WTC11 (cell line): ENCODE measurements around the gene RPL11. TPM values are rescaled to one million over a fixed set of nuclear protein-coding genes. Genes with fewer than 3 reads are reported as not detected.

Experiments
- ATAC-seq: fragments of 200-7000 bp; cut with Tn5 transposase; 2 replicates; pipeline ENCODE4 v1.10.0; 2021; ENCODE audit warnings: mild to moderate bottlenecking, moderate library complexity
- CTCF ChIA-PET: fragments of 300-600 bp; sonication (Branson Sonifier 250); formaldehyde crosslinking; loops from one replicate; lab custom pipeline; 2021; ENCODE audit warnings: antibody characterized with exemption; lab: Charles Lee
- POLR2A ChIA-PET: fragments of 350-600 bp; sonication (Branson Sonifier 250); formaldehyde crosslinking; loops from one replicate; lab custom pipeline; 2021; ENCODE audit warnings: antibody characterized with exemption; lab: Charles Lee
- DNase-seq: peaks from one replicate; pipeline ENCODE4 v3.0.0; 2021; ENCODE audit warnings: low spot score
- H3K27ac Mint-ChIP-seq: 2 replicates; pipeline ENCODE4 v1.8.0; 2021; ENCODE audit warnings: mixed read lengths
- H3K27me3 Mint-ChIP-seq: 2 replicates; pipeline ENCODE4 v1.8.0; 2021; ENCODE audit warnings: low read depth, mild to moderate bottlenecking, moderate library complexity, mixed read lengths
- H3K36me3 Mint-ChIP-seq: 2 replicates; pipeline ENCODE4 v1.8.0; 2021; ENCODE audit warnings: mixed read lengths
- H3K4me1 Mint-ChIP-seq: 2 replicates; pipeline ENCODE4 v1.8.0; 2022; ENCODE audit warnings: mixed read lengths
- H3K4me3 Mint-ChIP-seq: 2 replicates; pipeline ENCODE4 v1.8.0; 2021; ENCODE audit warnings: mild to moderate bottlenecking, moderate library complexity, mixed read lengths
- H3K9me3 Mint-ChIP-seq: 2 replicates; pipeline ENCODE4 v1.8.0; 2021; ENCODE audit warnings: mixed read lengths
- CBFB ChIP-seq: sonication (generic); formaldehyde crosslinking; IDR thresholded peaks from 2 replicates; pipeline ENCODE4 v1.8.1; 2022; ENCODE audit warnings: mild to moderate bottlenecking, low read depth, missing genetic modification reagents
- CREM ChIP-seq: sonication (generic); formaldehyde crosslinking; IDR thresholded peaks from 2 replicates; pipeline ENCODE4 v1.8.1; 2022; ENCODE audit warnings: mild to moderate bottlenecking, missing genetic modification reagents, moderate library complexity
- ERG ChIP-seq: fragments of 250-450 bp; sonication (Bioruptor Pico); IDR thresholded peaks from 2 replicates; pipeline ENCODE4 v1.8.0; 2021; ENCODE audit warnings: mild to moderate bottlenecking
- FOXP1 ChIP-seq: sonication (generic); formaldehyde crosslinking; IDR thresholded peaks from 2 replicates; pipeline ENCODE4 v1.8.0; 2022; ENCODE audit warnings: missing genetic modification reagents, mild to moderate bottlenecking, moderate library complexity, borderline replicate concordance
- GRHL2 ChIP-seq: fragments of 250-450 bp; sonication (Bioruptor Pico); IDR thresholded peaks from 2 replicates; pipeline ENCODE4 v1.8.0; 2022; ENCODE audit warnings: mild to moderate bottlenecking, moderate library complexity; ENCODE audit not compliant: insufficient replicate concordance, severe bottlenecking
- GTF2I ChIP-seq: fragments of 250-450 bp; sonication (Bioruptor Pico); conservative IDR thresholded peaks from 2 replicates; pipeline ENCODE4 v1.4.0; 2021; ENCODE audit warnings: mild to moderate bottlenecking
- HMGXB4 ChIP-seq: sonication (generic); formaldehyde crosslinking; IDR thresholded peaks from 2 replicates; pipeline ENCODE4 v1.8.1; 2023; ENCODE audit warnings: mild to moderate bottlenecking, moderate library complexity, missing genetic modification reagents
- KAT7 ChIP-seq: sonication (generic); formaldehyde crosslinking; IDR thresholded peaks from 2 replicates; pipeline ENCODE4 v1.8.1; 2023; ENCODE audit warnings: missing genetic modification reagents, mild to moderate bottlenecking, borderline replicate concordance
- NFATC4 ChIP-seq: fragments of 250-450 bp; sonication (Bioruptor Pico); IDR thresholded peaks from 2 replicates; pipeline ENCODE4 v1.9.0; 2021; ENCODE audit warnings: mild to moderate bottlenecking
- OVOL2 ChIP-seq: fragments of 250-450 bp; sonication (Bioruptor Pico); IDR thresholded peaks from 2 replicates; pipeline ENCODE4 v1.9.0; 2021; ENCODE audit warnings: mild to moderate bottlenecking, borderline replicate concordance
- PREB ChIP-seq: sonication (generic); formaldehyde crosslinking; IDR thresholded peaks from 2 replicates; pipeline ENCODE4 v1.8.1; 2022; ENCODE audit warnings: mild to moderate bottlenecking, missing genetic modification reagents, moderate library complexity, borderline replicate concordance
- SMAD3 ChIP-seq: sonication (generic); formaldehyde crosslinking; IDR thresholded peaks from 2 replicates; pipeline ENCODE4 v1.8.0; 2022; ENCODE audit warnings: missing genetic modification reagents, mild to moderate bottlenecking, borderline replicate concordance
- SOX15 ChIP-seq: fragments of 250-450 bp; sonication (Bioruptor Pico); IDR thresholded peaks from 2 replicates; pipeline ENCODE4 v1.9.0; 2021; ENCODE audit warnings: mild to moderate bottlenecking
- STAT6 ChIP-seq: sonication (generic); formaldehyde crosslinking; conservative IDR thresholded peaks from 2 replicates; pipeline ENCODE4 v1.8.1; 2023; ENCODE audit warnings: mild to moderate bottlenecking, low read depth, missing genetic modification reagents, moderate library complexity
- TCF7 ChIP-seq: sonication (generic); formaldehyde crosslinking; IDR thresholded peaks from 2 replicates; pipeline ENCODE4 v1.8.0; 2022; ENCODE audit warnings: mild to moderate bottlenecking, low read depth, missing genetic modification reagents, moderate library complexity
- TEAD4 ChIP-seq: sonication (generic); formaldehyde crosslinking; IDR thresholded peaks from 2 replicates; pipeline ENCODE4 v1.8.0; 2022; ENCODE audit warnings: mild to moderate bottlenecking, missing genetic modification reagents
- USF1 ChIP-seq: sonication (generic); formaldehyde crosslinking; IDR thresholded peaks from 2 replicates; pipeline ENCODE4 v1.8.0; 2022; ENCODE audit warnings: mild to moderate bottlenecking, missing genetic modification reagents
- USF2 ChIP-seq: sonication (generic); formaldehyde crosslinking; IDR thresholded peaks from 2 replicates; pipeline ENCODE4 v1.8.1; 2023; ENCODE audit warnings: mild to moderate bottlenecking, missing genetic modification reagents, moderate library complexity
- ZBTB43 ChIP-seq: sonication (generic); formaldehyde crosslinking; IDR thresholded peaks from 2 replicates; pipeline ENCODE4 v1.8.1; 2023; ENCODE audit warnings: mild to moderate bottlenecking, missing genetic modification reagents
- ZNF263 ChIP-seq: sonication (generic); formaldehyde crosslinking; IDR thresholded peaks from 2 replicates; pipeline ENCODE4 v1.8.1; 2022; ENCODE audit warnings: low read depth, mild to moderate bottlenecking, moderate library complexity, missing genetic modification reagents
- ZNF281 ChIP-seq: sonication (generic); formaldehyde crosslinking; IDR thresholded peaks from 2 replicates; pipeline ENCODE4 v1.8.0; 2023; ENCODE audit warnings: mild to moderate bottlenecking, missing genetic modification reagents
- ZNF416 ChIP-seq: fragments of 250-450 bp; sonication (Bioruptor Pico); IDR thresholded peaks from 2 replicates; pipeline ENCODE4 v1.9.0; 2021; ENCODE audit warnings: mild to moderate bottlenecking, inconsistent platforms
- total RNA-seq: library from RNA; stranded (reverse); gene quantifications from 3 replicates; pipeline ENCODE4 v1.2.3, GENCODE V29; 2021

RPL11 gene
- total RNA-seq, 1 experiment from 2014 or later, result 1,406 TPM

GRCh38 chr1:23645338-23645737 is 46.3 kb upstream of the RPL11 start:
- Mint-ChIP-seq H3K4me1 (peaks cover 5% of the 10 kb centered on the region), H3K4me3 (no peak overlapping the region), H3K36me3 (no peaks in the 10 kb centered on the region), H3K27me3 (peaks cover 7% of the 10 kb centered on the region), H3K27ac (no peak overlapping the region), H3K9me3 (no peaks in the 10 kb centered on the region)
- ATAC-seq (no peak), DNase-seq (no peak)
- ChIA-PET POLR2A (no interaction called here), CTCF (interaction anchor here (1.0 to 3.0 kb wide), 4 partner anchors 10 to 105 kb away, joined by 3 to 32 read pairs (median 20); partner anchors contain the start of gene RPL11)
- TF ChIP-seq ZNF416 (CRISPR knock-in tag), result no peak
- no peak for TF ChIP-seq TEAD4 (CRISPR knock-in tag)
- TF ChIP-seq OVOL2 (CRISPR knock-in tag), result no peak

GRCh38 chr1:23646091-23646490 is 45.5 kb upstream of the RPL11 start:
- no peak overlapping the region for H3K27ac Mint-ChIP-seq
- no peak for DNase-seq
- peaks cover 5% of the 10 kb centered on the region for H3K4me1 Mint-ChIP-seq
- TF ChIP-seq HMGXB4 (CRISPR knock-in tag) (no peak), KAT7 (no peak), STAT6 (no peak), ZBTB43 (CRISPR knock-in tag) (no peak), CBFB (CRISPR knock-in tag) (no peak), USF1 (CRISPR knock-in tag) (no peak), USF2 (CRISPR knock-in tag) (no peak), ZNF263 (CRISPR knock-in tag) (no peak), GRHL2 (CRISPR knock-in tag) (no peak), ERG (CRISPR knock-in tag) (no peak), NFATC4 (no peak), SOX15 (CRISPR knock-in tag) (no peak), FOXP1 (CRISPR knock-in tag) (no peak), GTF2I (CRISPR knock-in tag) (no peak), CREM (CRISPR knock-in tag) (no peak), TCF7 (CRISPR knock-in tag) (no peak), ZNF281 (CRISPR knock-in tag) (no peak), SMAD3 (CRISPR knock-in tag) (no peak), PREB (CRISPR knock-in tag) (no peak)
- TF ChIP-seq, all 79 proteins: peak for 0
- Mint-ChIP-seq H3K27me3 (peaks cover 10% of the 10 kb centered on the region), H3K36me3 (no peaks in the 10 kb centered on the region), H3K4me3 (no peak overlapping the region), H3K9me3 (no peaks in the 10 kb centered on the region)
- POLR2A ChIA-PET, result no interaction called here
- CTCF ChIA-PET, result interaction anchor here (1.0 to 3.0 kb wide), 3 partner anchors 12 to 106 kb away, joined by 3 to 24 read pairs (median 6); partner anchors contain the start of gene RPL11
- no peak for ATAC-seq
